Sigmoid colon (tissue), 4 donors: Measurements from ENCODE around the gene ACP4.

Experiments used
- EP300 ChIP-seq, 4 donors: sonication (generic); formaldehyde crosslinking; IDR thresholded peaks; one replicate each; pipeline ENCODE4 v1.6.1; 2017; ENCODE audit warnings: antibody characterized with exemption in 4 of 4
- POLR2AphosphoS5 ChIP-seq, 4 donors: sonication (generic); formaldehyde crosslinking; IDR thresholded peaks; one replicate each; pipeline ENCODE4 v1.6.1; 2017; ENCODE audit warnings: antibody characterized with exemption in 4 of 4
- TF ChIP-seq, protein P1 (sequence below), 4 experiments: fragments of 450-650 bp in 3 of 4; fragments of 200-600 bp in 1 of 4; IDR thresholded peaks; one replicate each; pipeline ENCODE4 v1.5.1; 2016 to 2019; ENCODE audit warnings: antibody characterized with exemption in 4 of 4, mild to moderate bottlenecking in 3 of 4, moderate library complexity in 2 of 4

DNA sequence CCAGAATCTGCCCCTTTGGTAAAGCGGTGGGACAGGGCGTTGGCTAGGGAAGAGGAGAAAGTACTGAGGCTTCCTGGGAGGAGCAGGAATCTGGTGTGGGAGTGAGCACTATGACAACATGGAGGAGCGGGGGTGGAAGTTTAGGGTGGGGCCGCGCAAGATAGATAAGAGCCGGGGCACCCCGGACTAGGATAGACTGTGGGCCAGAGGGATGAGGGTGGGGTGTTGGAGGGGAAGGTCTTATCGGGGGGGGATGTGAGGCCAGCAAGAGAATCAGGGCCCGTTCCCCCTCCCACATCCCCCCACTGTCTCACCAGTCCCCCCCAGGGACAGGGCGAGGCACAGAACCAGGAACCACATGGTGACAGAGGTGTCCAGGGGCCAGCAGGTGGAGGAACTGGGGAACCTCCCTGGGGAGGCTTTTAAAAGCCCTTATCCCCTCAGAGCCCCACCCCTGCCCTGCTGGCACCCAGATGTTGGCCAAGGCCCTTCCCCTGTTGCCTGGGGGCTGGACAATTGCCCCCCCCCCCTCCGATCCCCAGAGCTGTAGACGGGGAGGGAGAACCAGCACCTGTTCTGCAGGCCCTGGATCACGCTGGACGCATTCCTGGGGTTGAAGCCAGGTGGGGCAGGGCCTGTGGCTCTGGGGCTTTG, 33.3 kb downstream of the ACP4 start, which contains the start of gene KLK1:
- TF ChIP-seq POLR2AphosphoS5 (IDR thresholded peaks at IDR 0.05) (no peak), EP300 (IDR thresholded peaks at IDR 0.05) (no peak)
- TF ChIP-seq, protein P1, sequence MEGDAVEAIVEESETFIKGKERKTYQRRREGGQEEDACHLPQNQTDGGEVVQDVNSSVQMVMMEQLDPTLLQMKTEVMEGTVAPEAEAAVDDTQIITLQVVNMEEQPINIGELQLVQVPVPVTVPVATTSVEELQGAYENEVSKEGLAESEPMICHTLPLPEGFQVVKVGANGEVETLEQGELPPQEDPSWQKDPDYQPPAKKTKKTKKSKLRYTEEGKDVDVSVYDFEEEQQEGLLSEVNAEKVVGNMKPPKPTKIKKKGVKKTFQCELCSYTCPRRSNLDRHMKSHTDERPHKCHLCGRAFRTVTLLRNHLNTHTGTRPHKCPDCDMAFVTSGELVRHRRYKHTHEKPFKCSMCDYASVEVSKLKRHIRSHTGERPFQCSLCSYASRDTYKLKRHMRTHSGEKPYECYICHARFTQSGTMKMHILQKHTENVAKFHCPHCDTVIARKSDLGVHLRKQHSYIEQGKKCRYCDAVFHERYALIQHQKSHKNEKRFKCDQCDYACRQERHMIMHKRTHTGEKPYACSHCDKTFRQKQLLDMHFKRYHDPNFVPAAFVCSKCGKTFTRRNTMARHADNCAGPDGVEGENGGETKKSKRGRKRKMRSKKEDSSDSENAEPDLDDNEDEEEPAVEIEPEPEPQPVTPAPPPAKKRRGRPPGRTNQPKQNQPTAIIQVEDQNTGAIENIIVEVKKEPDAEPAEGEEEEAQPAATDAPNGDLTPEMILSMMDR (IDR thresholded peaks at IDR 0.05): no peak
